ENCODE results near the gene ZXDC.

Gene ZXDC

DNA sequence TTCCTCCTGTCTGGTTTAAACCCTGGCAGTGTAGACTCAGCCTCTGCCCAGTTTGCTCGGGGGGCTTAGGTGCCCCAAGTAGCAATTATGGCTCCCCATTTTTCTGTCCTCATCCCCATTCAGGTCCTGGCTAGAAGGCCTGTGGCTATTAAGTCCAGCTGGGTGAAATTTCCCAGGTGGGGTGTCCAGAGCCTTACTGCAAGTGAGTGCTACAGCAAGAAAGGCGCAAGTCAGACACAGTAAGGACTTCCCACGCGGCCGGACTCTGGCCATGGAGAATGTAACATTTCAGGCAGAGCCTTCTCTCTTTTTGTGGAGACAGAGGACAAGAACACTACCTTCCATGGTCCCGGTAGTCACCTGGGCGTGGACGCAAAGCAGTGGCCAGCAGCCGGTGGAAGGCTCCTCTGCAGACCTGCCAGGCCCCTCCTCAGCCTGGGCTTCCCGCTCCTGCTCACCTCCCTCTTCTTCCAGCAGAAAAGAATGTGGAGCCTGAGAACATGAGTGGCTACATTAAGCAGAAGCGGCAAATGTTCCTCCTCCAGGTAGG, 57.6 kb downstream of the ZXDC start:
- no peak for DNase-seq (ENCODE audit: low read depth, low spot score)

GRCh38 chr3:126417515-126417914, 58.2 kb downstream of the ZXDC start:
- DNase-seq (ENCODE audit: low read depth, low spot score): no peak

DNA sequence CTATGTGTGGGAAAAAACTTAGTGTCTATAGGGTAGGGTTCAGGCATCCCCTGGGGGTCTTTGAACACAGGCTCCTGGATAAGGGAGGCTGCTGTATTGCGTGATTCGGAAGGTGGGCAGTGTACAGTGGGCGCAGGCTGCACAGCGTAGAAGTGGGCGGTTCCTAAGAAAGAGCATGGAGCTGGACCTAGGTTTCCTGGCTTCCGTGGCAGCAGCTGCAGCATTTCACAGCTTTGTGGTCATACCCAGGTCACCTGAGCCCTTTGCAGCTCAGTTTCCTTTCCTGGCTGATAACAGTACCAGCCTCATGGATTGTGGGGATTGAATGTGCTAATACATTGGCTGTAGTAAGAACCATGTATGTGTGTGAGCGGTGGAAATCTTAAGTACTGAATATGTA, 58.7 kb downstream of the ZXDC start:
- DNase-seq (ENCODE audit: low read depth, low spot score): no peak

- DNase-seq (ENCODE audit: low read depth, low spot score): no peak
Measured at GRCh38 chr3:126415661-126416591, 59.8 kb downstream of the ZXDC start.

- DNase-seq (ENCODE audit: low read depth, low spot score): no peak
Measured at GRCh38 chr3:126414961-126415660, 60.6 kb downstream of the ZXDC start.

DNA sequence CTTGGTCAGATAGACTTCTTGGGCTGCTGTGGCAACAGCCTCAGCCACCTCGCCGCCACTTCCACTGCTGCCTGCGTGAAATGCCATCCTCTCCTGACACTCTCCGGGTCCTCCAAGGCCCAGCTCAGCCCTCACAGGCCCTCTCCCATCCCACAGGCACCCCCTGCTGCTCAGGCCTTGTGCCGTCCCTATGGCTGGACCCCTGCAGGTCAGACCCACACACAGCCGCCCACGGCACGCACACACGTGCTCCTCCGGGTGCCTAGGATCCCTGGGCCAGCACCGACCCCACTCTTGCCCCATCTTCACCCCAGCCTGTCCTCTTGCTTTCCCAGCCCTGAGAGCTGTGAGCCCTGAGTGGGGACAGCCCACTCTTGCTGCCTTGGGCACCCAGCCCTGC, 61.3 kb downstream of the ZXDC start:
- no peak for DNase-seq (ENCODE audit: low read depth, low spot score)

GRCh38 chr3:126413693-126414080, 62.0 kb downstream of the ZXDC start:
- DNase-seq (ENCODE audit: low read depth, low spot score): no peak

DNA sequence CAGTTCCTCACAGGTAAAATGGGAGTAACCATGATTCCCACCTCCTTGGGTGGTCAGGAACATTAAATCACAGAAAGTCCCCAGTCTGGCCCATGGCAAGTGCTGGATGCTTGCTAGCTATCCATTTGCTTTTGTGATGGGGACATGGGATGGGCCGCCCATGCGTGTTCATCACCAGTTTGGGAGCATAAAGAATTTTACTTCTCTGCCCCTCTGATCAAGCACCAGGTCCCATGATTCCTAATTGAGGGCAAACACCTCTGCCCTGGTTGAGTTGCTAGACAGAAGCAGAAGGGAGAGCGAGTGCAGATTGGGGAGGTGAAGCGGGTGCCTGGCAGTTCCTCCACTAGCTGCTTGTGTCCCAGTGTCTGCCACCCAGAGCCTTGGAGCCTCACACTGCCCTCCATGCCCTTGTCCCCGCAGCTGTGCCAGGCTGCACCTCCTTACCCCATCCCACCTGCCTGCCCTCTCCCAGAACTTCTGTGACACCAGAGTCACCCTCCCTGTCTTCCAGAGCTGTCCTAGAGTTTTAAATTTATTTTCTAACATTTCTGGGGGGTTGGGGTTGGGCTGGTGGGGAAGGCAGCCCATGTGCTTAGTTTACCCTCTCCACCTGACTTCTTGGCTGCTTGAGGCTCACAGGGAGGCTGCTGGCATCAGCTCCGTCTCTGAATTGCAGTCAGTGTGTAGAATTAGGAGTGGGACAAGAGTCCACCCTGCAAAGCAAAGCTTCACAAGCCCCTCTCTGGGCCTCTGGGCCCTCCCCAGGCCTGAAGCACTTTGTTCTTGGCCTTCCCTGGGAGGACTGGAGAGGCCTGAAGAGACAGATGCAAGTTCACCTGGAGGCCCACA, 62.6 kb downstream of the ZXDC start:
- no peak for DNase-seq (ENCODE audit: low read depth, low spot score)

DNA sequence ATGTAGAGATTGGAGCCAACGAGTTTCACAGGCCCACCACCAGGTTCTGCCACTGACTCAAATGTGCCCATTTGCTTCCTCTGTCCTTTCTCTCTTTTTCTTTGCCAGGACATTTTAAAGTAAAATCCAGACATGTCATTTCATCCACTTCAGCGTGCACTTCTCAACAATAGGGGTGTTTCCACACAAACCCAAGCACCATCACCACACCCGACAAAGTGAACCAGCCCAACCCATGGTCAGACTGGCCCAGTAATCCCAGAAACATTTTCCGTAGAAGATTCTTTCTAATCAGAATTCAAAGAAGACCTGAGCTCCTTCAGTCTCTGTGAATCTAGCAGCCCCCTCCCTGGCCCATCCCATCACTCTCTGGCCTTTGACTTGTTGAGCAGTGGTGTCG, 67.6 kb downstream of the ZXDC start:
- DNase-seq (ENCODE audit: low read depth, low spot score): no peak

DNA sequence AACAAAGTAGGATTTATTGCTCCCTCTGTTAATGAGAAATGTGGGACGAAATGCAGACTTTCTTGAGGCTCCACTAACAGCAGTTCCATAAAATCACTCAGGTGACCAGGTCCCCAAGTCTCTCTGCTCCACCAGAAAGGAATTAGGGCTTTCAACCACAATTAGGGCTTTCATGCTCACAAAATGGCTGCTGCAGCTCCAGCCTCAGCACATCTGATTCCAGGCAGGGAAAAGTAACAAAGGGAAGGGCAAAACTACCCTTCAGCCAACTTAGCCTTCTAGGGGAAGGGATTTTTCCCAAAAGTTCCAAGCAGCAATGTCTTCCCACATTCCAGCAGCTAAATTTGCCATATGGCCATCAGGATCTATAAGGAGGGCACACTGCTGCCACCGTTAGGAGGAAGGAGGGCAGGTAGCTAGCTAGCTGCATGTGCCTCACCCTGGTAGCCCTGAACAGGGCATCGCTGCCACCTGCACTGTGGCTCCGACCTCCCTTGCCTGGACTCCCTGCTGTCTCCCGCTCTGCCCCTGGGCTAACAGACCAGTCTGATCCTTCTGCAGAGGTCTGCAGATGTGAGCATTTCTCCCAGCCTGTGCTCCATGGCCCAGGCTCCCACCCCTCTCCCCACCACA, 68.2 kb downstream of the ZXDC start:
- no peak for DNase-seq (ENCODE audit: low read depth, low spot score)

DNA sequence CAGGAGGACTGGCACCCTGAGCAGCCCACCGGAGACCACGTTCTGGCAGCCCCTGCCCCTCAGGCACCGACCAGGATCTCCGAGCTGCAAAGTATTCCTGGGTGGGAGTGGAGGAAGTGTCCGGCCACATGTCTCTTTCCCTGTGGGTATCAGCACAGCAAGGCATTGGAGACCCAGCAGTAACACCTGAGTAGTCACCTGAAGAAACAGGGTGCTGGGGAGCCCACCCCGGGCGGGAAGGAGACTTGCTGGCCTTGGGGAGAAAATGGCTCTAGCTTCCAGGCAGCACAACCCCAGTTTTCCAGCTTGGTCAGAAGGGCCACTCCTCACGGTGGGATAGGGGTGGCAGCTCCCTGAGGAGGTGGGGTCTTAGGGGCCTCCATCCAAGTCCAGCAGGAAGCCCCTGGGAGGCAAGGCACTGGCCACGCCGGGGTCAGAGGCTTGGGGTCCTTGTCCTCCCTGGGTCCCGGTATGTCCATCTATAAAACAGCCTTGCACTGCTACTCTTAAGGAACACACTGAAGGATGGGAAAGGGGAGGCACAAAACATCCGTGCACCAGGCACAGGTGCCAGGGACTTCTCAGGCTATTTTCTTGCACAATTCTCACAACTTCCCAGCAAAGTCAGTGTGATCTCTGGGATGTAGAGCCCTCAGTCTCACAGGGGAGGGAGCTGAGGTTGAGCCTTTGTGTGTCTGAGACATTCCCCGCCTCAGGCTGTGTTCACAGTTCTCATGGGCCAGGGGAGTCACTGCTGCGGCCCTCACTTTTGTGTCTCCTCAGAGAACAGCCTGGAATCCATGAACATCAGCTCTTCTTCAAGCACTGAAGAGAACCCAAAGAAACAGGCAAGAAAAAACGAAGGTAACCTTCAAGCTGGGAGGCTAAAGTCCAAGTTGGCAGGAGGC, 69.0 kb downstream of the ZXDC start:
- no peak for DNase-seq (ENCODE audit: low read depth, low spot score)

DNA sequence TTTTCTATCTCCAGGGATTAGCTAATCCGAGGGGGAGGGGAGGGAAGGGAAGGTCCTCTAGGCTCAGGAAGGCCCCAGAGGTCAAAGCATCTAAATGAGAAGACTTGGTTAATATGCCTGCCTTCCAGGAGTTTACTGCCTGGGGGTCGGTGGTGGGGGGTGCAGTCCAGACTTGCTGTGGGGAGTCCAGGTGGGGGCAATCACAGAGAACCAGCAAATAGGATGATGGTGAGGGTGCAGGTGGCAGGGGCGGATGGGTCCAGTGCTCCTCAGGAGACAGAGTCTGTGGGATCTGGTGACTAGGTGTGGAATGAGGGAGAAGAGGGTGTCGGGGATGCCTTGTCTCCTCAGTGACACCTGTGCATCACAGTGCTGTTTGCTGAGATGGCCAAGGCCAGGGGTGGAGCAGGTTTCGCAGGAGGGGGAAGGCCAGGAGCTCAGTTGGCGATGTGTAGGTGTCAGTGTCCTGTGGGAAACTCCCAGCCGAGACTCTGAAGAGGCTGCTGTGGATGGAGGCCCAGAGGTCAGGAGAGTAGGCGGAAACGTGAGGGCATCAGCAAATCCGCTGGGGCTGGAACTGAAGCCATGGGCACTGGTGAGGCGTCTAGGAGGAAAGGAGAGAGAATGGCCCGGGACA, 72.9 kb downstream of the ZXDC start:
- DNase-seq (ENCODE audit: low read depth, low spot score): no peak

DNA sequence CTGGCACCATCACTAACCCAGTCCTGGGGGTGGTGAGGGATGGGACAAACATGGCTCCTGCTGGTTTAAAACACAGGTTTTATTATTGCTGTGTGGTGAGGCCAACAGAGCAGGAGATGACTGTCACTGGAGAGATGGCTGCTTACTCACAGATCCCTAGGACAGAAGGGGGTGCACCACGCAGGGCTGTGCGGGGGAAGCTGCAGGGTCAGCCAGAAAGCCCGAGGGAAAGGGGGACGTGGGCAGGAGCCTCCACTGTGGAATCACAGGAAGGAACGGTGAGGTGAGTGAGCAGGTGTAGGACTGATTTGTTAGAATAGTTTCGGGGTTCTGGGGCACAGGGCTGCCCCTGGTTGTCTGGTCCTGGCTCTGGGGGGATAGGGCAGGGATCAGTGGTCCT, 73.5 kb downstream of the ZXDC start:
- DNase-seq (ENCODE audit: low read depth, low spot score): no peak

- no peak for DNase-seq (ENCODE audit: low read depth, low spot score)
Measured at GRCh38 chr3:126401611-126402160, 74.0 kb downstream of the ZXDC start.

DNA sequence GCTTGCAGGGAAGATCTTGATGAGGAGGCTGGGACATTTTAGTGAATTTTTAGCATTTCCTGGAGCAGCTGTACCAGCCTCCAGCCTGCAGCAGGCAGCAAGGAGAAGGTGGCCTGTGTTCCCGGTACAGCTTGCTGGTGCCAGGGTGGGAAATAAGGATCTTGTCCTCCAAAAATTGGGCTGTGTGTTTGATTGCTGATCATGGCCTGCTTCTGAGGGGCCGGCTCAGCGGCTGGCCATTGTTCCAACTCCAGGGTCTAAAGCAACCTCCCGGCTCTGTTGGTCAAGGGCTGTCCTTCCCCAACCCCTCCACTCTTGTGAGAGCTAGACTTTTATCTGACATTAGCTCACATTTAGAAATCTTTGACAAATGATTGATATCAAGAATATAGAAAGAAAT, 75.9 kb downstream of the ZXDC start:
- no peak for DNase-seq (ENCODE audit: low read depth, low spot score)

GRCh38 chr3:126399351-126399735, 76.3 kb downstream of the ZXDC start:
- no peak for DNase-seq (ENCODE audit: low read depth, low spot score)

DNA sequence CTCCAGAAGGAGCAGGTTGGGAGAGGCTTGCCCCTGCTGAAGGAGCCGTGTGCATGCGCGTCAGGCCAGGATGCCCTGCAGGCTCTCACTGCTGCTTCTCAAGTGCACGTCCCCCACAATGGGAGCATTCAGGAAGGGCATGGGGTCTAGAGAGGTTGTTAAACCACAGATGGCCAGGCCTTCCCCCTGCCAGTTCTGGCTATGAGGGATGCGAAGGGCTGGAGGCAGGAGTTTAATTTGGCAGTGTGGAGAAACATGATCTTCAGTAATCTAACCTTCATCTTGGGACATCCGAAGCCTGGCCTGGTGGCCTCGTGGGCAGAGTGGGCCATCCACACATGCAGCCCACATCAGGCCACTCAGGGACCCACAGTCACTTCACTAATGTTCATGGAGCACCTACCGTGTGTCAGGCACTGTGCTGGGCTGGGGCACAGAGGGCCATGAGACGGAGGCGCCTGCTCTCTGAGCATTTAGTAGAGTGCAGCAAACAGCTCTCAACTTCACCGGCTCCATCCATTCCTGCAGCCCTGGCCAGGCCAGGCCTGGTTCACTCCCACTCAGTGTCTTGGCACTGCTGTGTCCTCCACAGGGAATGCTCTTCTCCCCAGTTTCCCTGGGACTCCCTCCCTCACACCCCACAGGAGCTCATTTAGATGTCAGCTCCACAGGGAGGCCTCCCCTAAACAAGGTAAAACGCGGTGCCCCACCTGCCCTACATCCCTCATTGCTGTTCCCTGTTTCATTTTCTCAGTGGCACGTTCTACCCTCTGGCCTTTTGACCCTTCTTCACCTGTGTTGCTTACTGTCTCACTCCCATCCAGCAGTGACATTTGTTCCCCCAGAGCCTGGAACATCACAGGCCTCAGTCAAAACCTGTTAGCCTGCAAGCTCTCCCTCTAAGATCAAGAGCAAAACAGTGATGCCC, 77.0 kb downstream of the ZXDC start:
- DNase-seq (ENCODE audit: low read depth, low spot score): no peak
